HG02885 (cell line): ENCODE results near the gene KDM3B.
"Not testable (repeated sequence)": the region's sequence is repeated elsewhere in the genome, so short reads cannot be mapped to it uniquely, and the experiment has no call there.

ENCODE experiments used
- ATAC-seq: cut with Tn5 transposase; IDR thresholded peaks from one replicate; pipeline ENCODE4 v1.9.1; 2021; ENCODE audit warnings: mild to moderate bottlenecking; ENCODE audit not compliant: unreplicated experiment, poor library complexity

KDM3B gene

DNA sequence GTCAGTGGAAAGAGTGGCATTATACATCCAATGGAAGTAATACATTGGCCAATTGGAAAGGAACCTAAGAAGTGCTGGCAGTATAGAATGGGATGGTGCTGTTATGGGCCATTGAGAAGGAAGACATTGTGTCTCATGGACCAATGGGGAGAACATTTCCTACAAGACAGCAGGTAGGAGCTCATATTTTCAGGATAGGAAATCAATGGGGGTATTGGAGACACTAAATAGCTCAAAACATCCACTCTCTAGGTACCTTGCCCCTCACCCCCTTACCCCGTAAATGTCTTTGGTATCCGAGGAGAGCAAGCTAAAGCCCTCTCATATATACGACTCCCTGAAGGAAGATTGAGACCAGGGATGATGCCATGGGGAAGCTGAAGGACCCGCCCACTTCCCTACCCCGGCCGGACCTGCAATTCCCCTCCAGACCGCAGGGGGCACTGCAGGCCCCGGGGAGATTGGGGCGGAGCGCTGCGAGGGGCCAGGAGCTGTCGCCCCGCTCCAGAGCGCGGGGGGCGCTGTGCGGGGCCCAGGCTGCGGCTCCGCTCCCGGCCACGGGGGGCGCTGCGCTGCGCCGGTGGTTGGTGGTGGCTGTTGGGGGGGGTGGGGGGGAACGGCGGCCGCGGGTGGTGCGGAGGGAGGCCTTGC lies at the start of gene KDM3B:
TSS of gene KDM3B (plus strand) at position 615 of the 651 bp plus-strand sequence. CDS start 111 bp downstream, outside the sequence.
- ATAC-seq, result peak; percentile 74

GRCh38 chr5:138303372-138303771 lies 49.1 kb upstream of the KDM3B start:
- ATAC-seq, result no peak

GRCh38 chr5:138305797-138306196 lies 46.7 kb upstream of the KDM3B start:
- no peak for ATAC-seq

DNA sequence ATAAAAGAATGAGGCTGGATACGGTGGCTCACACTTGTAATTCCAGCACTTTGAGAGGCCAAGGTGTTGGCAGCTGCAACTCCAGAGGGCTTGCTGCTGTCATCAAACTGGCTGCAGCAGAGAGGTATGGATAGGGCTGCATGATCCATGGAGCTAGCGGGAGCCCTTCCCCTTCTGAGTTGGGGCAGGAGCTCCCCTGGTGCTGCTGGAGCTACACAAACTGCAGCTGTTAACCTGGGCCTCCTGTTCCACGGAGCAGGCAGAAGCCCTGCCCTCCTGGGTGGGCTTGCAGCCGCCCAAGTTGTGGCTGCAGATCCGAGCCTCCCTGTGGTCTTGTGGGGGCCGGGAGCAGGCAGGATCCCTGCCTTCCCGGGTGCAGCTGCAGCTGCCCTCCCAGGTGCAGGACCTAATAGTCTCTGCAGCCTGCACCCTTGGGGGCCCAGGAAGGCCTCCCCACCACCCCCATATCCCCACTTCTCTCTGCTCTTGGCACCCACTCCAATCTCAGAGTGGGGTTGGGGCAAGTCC lies 36.7 kb upstream of the KDM3B start:
- no peak for ATAC-seq

DNA sequence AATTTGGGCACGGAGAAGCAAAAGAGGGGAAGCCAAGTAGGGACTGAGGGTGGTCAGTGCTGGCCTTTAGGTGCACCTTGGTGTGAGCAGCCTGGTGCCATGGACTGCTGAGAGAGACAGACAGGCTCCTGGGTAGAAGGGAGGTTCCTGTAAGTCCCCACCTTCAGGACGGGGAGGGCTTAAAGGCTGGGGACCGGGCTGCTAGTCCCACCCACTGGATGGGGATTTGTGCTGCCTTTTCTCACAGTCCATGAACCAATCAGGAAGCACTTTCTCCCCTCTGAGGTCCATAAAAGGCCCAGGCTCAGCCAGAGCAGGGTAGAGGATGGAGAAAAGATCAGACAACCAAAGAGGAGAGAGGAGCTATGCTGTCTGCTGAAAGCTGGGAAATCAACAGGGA lies 36.1 kb upstream of the KDM3B start:
- ATAC-seq, result no peak

GRCh38 chr5:138318211-138318610 lies 34.3 kb upstream of the KDM3B start:
- not testable (repeated sequence) for ATAC-seq

GRCh38 chr5:138330813-138331448 lies 21.6 kb upstream of the KDM3B start:
- no peak for ATAC-seq

DNA sequence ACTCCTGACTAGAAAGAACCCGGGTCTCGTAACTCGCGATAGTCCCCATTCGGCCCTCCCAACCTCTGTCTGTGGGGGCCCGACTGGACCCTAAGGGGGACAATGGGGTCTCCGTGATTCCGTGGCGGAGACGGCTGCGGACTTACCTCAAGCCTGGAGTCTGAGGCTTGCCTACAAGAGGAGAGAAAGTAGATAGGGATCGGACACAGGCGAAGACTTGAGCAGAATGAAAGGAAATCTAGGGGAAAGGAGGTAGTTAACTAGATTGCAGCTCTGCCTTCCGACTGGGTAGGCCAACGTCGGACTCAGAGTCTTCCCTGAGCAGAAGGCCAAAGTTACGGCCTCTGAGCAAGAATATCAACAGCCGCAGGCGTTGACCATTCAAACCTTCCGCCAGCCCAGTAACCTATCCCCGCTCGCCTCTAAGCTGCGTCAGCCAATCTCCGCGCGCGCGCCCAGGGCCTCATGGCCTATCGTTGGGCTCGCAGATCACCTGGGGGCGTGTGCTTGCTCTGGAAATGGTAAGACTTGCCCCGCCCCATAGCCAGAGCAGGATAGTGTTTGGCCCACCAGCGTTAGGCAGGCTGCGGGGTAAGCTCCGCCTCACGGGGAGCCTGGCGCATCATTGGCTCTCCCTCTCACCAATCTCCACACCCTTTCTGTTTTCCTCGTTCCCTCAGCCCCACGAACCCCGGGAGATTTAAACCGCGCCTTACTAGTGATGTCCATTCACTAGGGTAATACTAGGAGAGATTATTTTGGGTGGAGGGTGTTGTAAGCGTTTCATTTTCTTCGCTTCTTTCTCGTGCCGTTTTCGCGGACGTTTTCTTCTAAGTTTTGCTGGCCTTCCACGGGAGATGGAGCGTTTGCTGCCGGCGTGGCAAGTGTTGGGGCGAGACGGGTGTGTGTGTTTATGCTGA lies 20.8 kb upstream of the KDM3B start, which contains the start of gene CDC25C:
TSS of gene CDC25C (minus strand) at position 356 of the 920 bp plus-strand sequence. CDS start 624 bp downstream, outside the sequence.
- peak; percentile 100 for ATAC-seq

GRCh38 chr5:138334867-138335447 lies 17.5 kb upstream of the KDM3B start:
- ATAC-seq, result no peak

DNA sequence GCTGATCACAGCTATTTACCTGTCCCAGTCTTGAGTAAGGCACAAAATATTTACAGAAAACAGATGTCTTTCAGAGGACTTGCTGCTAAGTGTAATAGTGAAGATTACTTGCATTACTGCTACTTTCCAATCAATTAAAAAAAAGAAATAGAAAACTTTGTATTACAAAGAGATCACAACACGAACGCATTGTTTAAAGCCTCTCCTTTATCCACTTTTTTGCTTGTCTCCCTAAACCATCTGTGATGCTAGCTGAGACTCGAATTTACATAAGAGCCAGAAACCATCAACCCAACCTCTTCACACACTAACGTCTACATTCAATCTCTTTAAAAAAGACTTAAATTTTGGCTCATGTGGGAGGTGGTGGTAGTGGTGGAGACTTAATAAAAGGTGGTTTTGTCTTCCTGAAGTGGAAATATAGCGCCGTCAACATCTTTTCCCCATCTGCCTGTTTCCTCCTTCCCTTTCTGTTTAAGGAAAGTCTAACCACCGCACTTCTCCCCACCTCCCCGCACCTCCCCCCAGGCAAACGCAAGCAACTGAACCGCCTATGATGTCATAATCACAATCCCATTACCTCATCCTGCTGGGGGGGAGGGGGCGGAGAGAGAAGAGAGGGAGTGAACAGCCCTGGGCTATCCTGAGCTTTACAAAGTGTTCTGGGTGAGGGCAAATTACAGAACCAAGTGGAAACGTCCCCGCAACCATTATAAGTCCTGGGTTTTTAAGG lies 15.4 kb upstream of the KDM3B start:
- peak; percentile 12 for ATAC-seq

GRCh38 chr5:138337685-138338410 lies 14.6 kb upstream of the KDM3B start, which contains the start of gene FAM53C:
Gene FAM53C, plus strand, starts transcription at chr5:138338266. Its CDS starts 3,070 bp downstream, at chr5:138341336.
- ATAC-seq, result peak; percentile 85

- no peak for ATAC-seq
Measured at GRCh38 chr5:138338411-138339090, 13.9 kb upstream of the KDM3B start.

DNA sequence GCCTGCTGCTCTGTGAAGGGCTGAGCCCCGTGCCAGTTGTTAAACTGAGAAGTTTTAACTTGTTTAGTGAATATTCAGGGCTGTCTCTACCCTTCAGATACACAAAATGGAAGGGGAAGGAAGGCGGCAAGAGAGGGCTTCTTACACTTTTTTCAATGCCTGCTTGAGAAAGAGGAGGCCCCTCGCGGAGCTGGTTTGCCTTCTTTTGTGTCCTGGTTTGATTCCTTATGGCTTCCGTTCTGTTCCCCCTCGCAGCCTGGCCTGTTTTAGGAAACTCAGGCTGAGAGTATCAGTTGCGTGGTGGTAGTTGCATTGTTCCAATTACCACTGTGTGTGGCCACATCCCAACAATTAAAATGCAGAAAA lies 13.4 kb upstream of the KDM3B start:
- ATAC-seq, result no peak

DNA sequence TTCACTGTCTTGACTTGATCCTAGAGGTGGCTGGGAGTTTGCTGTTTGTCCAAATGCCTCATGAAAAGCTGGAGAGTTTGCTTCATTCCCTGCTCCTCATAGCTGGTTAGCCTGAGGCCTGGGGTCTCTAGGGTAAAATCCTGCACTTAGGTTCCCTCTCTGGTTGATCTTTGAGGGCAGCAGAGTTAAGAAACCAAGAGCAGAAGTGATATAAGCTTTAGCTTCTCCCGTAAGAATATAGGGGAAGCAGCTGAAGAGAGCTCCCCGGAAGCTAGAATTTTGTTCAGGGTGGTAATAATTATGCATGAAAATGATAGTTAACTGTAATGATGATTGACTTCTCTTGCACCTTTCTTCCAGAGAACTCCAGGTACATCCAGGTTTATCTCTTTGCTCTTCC lies 13.0 kb upstream of the KDM3B start:
- ATAC-seq, result no peak

- ATAC-seq, result no peak
Measured at GRCh38 chr5:138340008-138340407, 12.5 kb upstream of the KDM3B start.

GRCh38 chr5:138344887-138345622 lies 7.4 kb upstream of the KDM3B start:
- no peak for ATAC-seq

- no peak for ATAC-seq
Measured at GRCh38 chr5:138346889-138347288, 5.6 kb upstream of the KDM3B start.
